GM21390 (cell line): ENCODE results near the gene CNN3.
A peak's percentile ranks its signal among the peaks of the same experiment; 100 is the strongest.

Experiments used
- ATAC-seq: cut with Tn5 transposase; IDR thresholded peaks from one replicate; pipeline ENCODE4 v1.9.1; 2021; ENCODE audit not compliant: unreplicated experiment

The CNN3 gene

GRCh38 chr1:94859174-94859573 is 67.7 kb downstream of the CNN3 start:
- no peak for ATAC-seq

GRCh38 chr1:94858276-94858675 is 68.6 kb downstream of the CNN3 start:
- ATAC-seq, result no peak

- no peak for ATAC-seq
Measured at GRCh38 chr1:94856868-94857267, 70.0 kb downstream of the CNN3 start.

GRCh38 chr1:94856004-94856403 is 70.9 kb downstream of the CNN3 start:
- ATAC-seq, result no peak

GRCh38 chr1:94855307-94855700 is 71.6 kb downstream of the CNN3 start:
- ATAC-seq, result no peak

GRCh38 chr1:94854458-94855306 is 72.2 kb downstream of the CNN3 start:
- peak; percentile 99 for ATAC-seq

GRCh38 chr1:94852788-94853187 is 74.1 kb downstream of the CNN3 start:
- ATAC-seq, result no peak

- ATAC-seq, result no peak
Measured at GRCh38 chr1:94851571-94851970, 75.3 kb downstream of the CNN3 start.
